ENCODE results near the gene LPO. TPM values are rescaled to one million over a fixed set of nuclear protein-coding genes. Genes with fewer than 3 reads are reported as not detected.

The LPO gene
- total RNA-seq, 2 donors from 2014 or later: not detected

GRCh38 chr17:58249270-58250133 is 11.1 kb downstream of the LPO start:
- peak; percentile 74 to 97 (median 86) for TF ChIP-seq CTCF (IDR thresholded peaks at IDR 0.05)
- no peak for TF ChIP-seq POLR2A (IDR thresholded peaks at IDR 0.05)
- intact Hi-C loops (cut with DNase I): no loop called here
- Histone ChIP-seq H3K9me3 (no peaks in the 10 kb centered on the region), H3K27me3 (peaks cover 0 to 10% of the 10 kb centered on the region in 2 donors), H3K4me1 (peaks cover 13% of the 10 kb centered on the region), H3K4me3 (peak overlapping the region in 1 of 2 donors; percentile 8), H3K36me3 (replicated peaks in 1 of 2; ENCODE audit: insufficient read depth in 1 of 2, low read depth in 2 of 2) (no peaks in the 10 kb centered on the region), H3K27ac (no peak overlapping the region)
- WGBS, 2 donors: 2 to 26% methylated on average over 6 to 55 of the region's 57 CpGs
- ATAC-seq: peak; percentile 86
- peak; percentile 55 to 69 (median 63) for DNase-seq

GRCh38 chr17:58250344-58251011 is 12.1 kb downstream of the LPO start:
- no peak overlapping the region for H3K27ac ChIP-seq
- ATAC-seq: no peak
- H3K4me1 ChIP-seq: peaks cover 13% of the 10 kb centered on the region
- 67 to 69% methylated on average over 10 to 12 of the region's 12 CpGs for WGBS, 2 donors
- no peak overlapping the region for H3K4me3 ChIP-seq
- no peaks in the 10 kb centered on the region for H3K9me3 ChIP-seq
- H3K36me3 ChIP-seq (replicated peaks in 1 of 2; ENCODE audit: insufficient read depth in 1 of 2, low read depth in 2 of 2): no peaks in the 10 kb centered on the region
- no peak for TF ChIP-seq CTCF (IDR thresholded peaks at IDR 0.05)
- no peak for TF ChIP-seq POLR2A (IDR thresholded peaks at IDR 0.05)
- peaks cover 0 to 10% of the 10 kb centered on the region in 2 donors for H3K27me3 ChIP-seq
- no peak for DNase-seq
- intact Hi-C loops (cut with DNase I): no loop called here

GRCh38 chr17:58252141-58252540 is 13.8 kb downstream of the LPO start:
- 63 to 64% methylated on average over 8 to 9 of the region's 9 CpGs for WGBS, 2 donors
- TF ChIP-seq CTCF (IDR thresholded peaks at IDR 0.05) (no peak), POLR2A (IDR thresholded peaks at IDR 0.05) (no peak)
- Histone ChIP-seq H3K9me3 (no peaks in the 10 kb centered on the region), H3K27ac (no peak overlapping the region), H3K4me3 (no peak overlapping the region), H3K4me1 (peaks cover 13% of the 10 kb centered on the region), H3K27me3 (peaks cover 0 to 10% of the 10 kb centered on the region in 2 donors), H3K36me3 (replicated peaks in 1 of 2; ENCODE audit: insufficient read depth in 1 of 2, low read depth in 2 of 2) (no peaks in the 10 kb centered on the region)
- DNase-seq: no peak
- no peak for ATAC-seq
- intact Hi-C loops (cut with DNase I): no loop called here

GRCh38 chr17:58253082-58253481 is 14.7 kb downstream of the LPO start:
- intact Hi-C loops (cut with DNase I): no loop called here
- Histone ChIP-seq H3K36me3 (replicated peaks in 1 of 2; ENCODE audit: insufficient read depth in 1 of 2, low read depth in 2 of 2) (no peaks in the 10 kb centered on the region), H3K4me1 (peaks cover 13% of the 10 kb centered on the region), H3K27me3 (peaks cover 0 to 10% of the 10 kb centered on the region in 2 donors), H3K9me3 (no peaks in the 10 kb centered on the region), H3K4me3 (no peak overlapping the region), H3K27ac (no peak overlapping the region)
- TF ChIP-seq POLR2A (IDR thresholded peaks at IDR 0.05) (no peak), CTCF (IDR thresholded peaks at IDR 0.05) (no peak)
- WGBS, 2 donors: 67 to 76% methylated on average over 3 of the region's 3 CpGs
- no peak for DNase-seq
- ATAC-seq: no peak

All from body of pancreas (tissue), 4 donors.